HepG2 (cell line): ENCODE results near the gene CEBPE. TPM values are rescaled to one million over a fixed set of nuclear protein-coding genes. Genes with fewer than 3 reads are reported as not detected.

Source experiments
- CAMTA2 ChIP-seq: sonication (generic); formaldehyde crosslinking; IDR thresholded peaks from 2 replicates; pipeline ENCODE4 v1.4.0; 2020; ENCODE audit warnings: mild to moderate bottlenecking, missing genetic modification reagents, borderline replicate concordance
- CC2D1A ChIP-seq: sonication (generic); formaldehyde crosslinking; IDR thresholded peaks from 2 replicates; pipeline ENCODE4 v1.8.1; 2023; ENCODE audit warnings: mild to moderate bottlenecking, missing genetic modification reagents
- DNMT1 ChIP-seq: sonication (generic); formaldehyde crosslinking; IDR thresholded peaks from 2 replicates; pipeline ENCODE4 v1.5.1; 2020; ENCODE audit warnings: mild to moderate bottlenecking, missing genetic modification reagents
- DNMT3B ChIP-seq: conservative IDR thresholded peaks from 2 replicates; pipeline ENCODE4 v1.6.1; 2016; ENCODE audit warnings: missing biosample characterization, control low read depth
- HCFC1 ChIP-seq: fragments of 150-350 bp; IDR thresholded peaks from 2 replicates; pipeline ENCODE4 v1.6.1; 2014; ENCODE audit warnings: low read depth, low read length
- HOXA3 ChIP-seq: sonication (generic); formaldehyde crosslinking; IDR thresholded peaks from 2 replicates; pipeline ENCODE4 v1.5.0; 2020; ENCODE audit warnings: missing genetic modification reagents
- KDM3A ChIP-seq: IDR thresholded peaks from 2 replicates; pipeline ENCODE4 v1.6.1; 2018; ENCODE audit warnings: low read depth, missing compliant biosample characterization
- MED8 ChIP-seq: sonication (generic); formaldehyde crosslinking; IDR thresholded peaks from 2 replicates; pipeline ENCODE4 v1.8.1; 2023; ENCODE audit warnings: mild to moderate bottlenecking, missing genetic modification reagents; ENCODE audit not compliant: insufficient replicate concordance
- PREB ChIP-seq: sonication (generic); formaldehyde crosslinking; IDR thresholded peaks from 2 replicates; pipeline ENCODE4 v1.4.0; 2020; ENCODE audit warnings: missing genetic modification reagents
- SNRNP70 ChIP-seq: fragments of 200-400 bp; formaldehyde crosslinking; IDR thresholded peaks from 2 replicates; pipeline ENCODE4 v1.6.1; 2017; ENCODE audit warnings: mild to moderate bottlenecking, low read depth, low read length, moderate library complexity
- ZKSCAN1 ChIP-seq: fragments of 150-350 bp; IDR thresholded peaks from 2 replicates; pipeline ENCODE4 v1.6.1; 2014; ENCODE audit warnings: low read length
- ZKSCAN8 ChIP-seq: IDR thresholded peaks from 2 replicates; pipeline ENCODE4 v1.6.1; 2016; ENCODE audit warnings: borderline replicate concordance, missing genetic modification reagents, missing compliant biosample characterization
- ZNF224 ChIP-seq: sonication (generic); formaldehyde crosslinking; IDR thresholded peaks from 2 replicates; pipeline ENCODE4 v1.5.0; 2020; ENCODE audit warnings: mild to moderate bottlenecking, missing genetic modification reagents
- ZNF230 ChIP-seq: sonication (generic); formaldehyde crosslinking; IDR thresholded peaks from 2 replicates; pipeline ENCODE4 v1.4.0; 2020; ENCODE audit warnings: mild to moderate bottlenecking, missing genetic modification reagents
- ZNF552 ChIP-seq: sonication (generic); formaldehyde crosslinking; IDR thresholded peaks from 2 replicates; pipeline ENCODE4 v1.9.0; 2022; ENCODE audit warnings: missing genetic modification reagents, mild to moderate bottlenecking, borderline replicate concordance
- ZNF672 ChIP-seq: sonication (generic); formaldehyde crosslinking; IDR thresholded peaks from 2 replicates; pipeline ENCODE4 v1.8.1; 2022; ENCODE audit warnings: missing genetic modification reagents
- ZNF687 ChIP-seq: sonication (generic); formaldehyde crosslinking; IDR thresholded peaks from 2 replicates; pipeline ENCODE4 v1.5.1; 2020; ENCODE audit warnings: mild to moderate bottlenecking, missing genetic modification reagents, moderate library complexity
- ZNF691 ChIP-seq: sonication (generic); formaldehyde crosslinking; IDR thresholded peaks from 2 replicates; pipeline ENCODE4 v1.4.0; 2020; ENCODE audit warnings: missing genetic modification reagents, low read depth, mild to moderate bottlenecking, borderline replicate concordance
- ZNF878 ChIP-seq: sonication (generic); formaldehyde crosslinking; IDR thresholded peaks from 2 replicates; pipeline ENCODE4 v1.8.1; 2023; ENCODE audit warnings: mild to moderate bottlenecking, missing genetic modification reagents, moderate library complexity
- polyA plus RNA-seq, 8 experiments: library from polyadenylated mRNA; depleted of rRNA in 3 of 8; stranded (reverse) in 7 of 8; unstranded in 1 of 8; fragments of >200 nt; fragmentation: Illumina TruSeq in 4 of 8; extraction: Trizol in 4 of 8; gene quantifications; 2 replicates each; pipeline versions ENCODE4 v1.2.1 to v1.2.3, GENCODE V29; 2011 to 2016; ENCODE audit warnings: low read depth in 4 of 8, missing spikeins in 1 of 8, mixed read lengths in 1 of 8; ENCODE audit not compliant: insufficient read depth in 1 of 8
- total RNA-seq, 5 experiments: library from RNA; depleted of rRNA; stranded (reverse); fragments of >200 nt; fragmentation: Illumina TruSeq; extraction: Trizol; gene quantifications; 2 replicates each; pipeline ENCODE4 v1.2.3, GENCODE V29; 2016; ENCODE audit warnings: low read depth in 1 of 5
- TF ChIP-seq, protein P1 (sequence below): sonication (generic); formaldehyde crosslinking; IDR thresholded peaks from 2 replicates; pipeline ENCODE4 v1.4.0; 2020; ENCODE audit warnings: missing genetic modification reagents
- TF ChIP-seq, protein P2 (sequence below): sonication (generic); formaldehyde crosslinking; IDR thresholded peaks from 2 replicates; pipeline ENCODE4 v1.5.0; 2020; ENCODE audit warnings: missing genetic modification reagents, mild to moderate bottlenecking, borderline replicate concordance

CEBPE gene
- total and polyA plus RNA-seq, 2 of the 13 experiments (the other 11 are each of a cell fraction or from before 2014, with no cell fraction given): 0.09 to 0.11 TPM

DNA sequence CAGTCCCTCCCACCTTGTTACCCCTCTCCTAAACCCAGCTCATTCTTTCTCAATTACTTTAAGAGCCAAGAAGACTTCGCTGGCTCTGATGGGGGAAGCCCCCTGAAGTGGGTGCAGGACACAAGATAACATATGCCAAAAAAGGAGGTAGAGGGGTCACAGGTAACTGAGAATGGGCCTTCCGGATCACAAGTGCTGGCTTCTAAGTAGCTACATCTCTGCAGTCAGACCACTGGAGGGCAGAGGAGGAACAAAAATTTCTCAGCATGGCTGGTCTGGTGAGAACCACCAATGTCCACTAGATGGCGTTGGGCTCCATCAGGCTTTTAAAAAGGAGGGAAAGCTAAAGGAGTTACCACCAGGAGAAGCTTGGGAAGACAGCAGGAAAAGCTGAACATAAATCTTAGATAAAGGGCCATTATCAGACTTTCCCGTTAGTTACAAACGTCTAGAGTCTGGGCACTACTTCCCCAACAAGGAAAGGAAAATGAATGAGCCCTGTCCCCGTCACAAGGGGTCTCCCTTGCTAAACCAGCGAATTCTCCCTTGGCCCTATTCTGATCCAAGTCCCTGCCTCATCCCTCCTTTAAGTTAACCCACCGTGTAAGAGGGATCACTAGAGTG lies 50.2 kb downstream of the CEBPE start (continued):
- TF ChIP-seq ZNF878 (CRISPR knock-in tag) (0 out of 2 replicates have a peak, but pooled peaks have one; percentile 45), HCFC1 (no peak), SNRNP70 (no peak), ZNF230 (CRISPR knock-in tag) (0 out of 2 replicates have a peak, but pooled peaks have one; percentile 32), HOXA3 (CRISPR knock-in tag) (peak; percentile 64), KDM3A (CRISPR knock-in tag) (peak; percentile 89; the same call in 1 of the 2 replicates), ZNF224 (CRISPR knock-in tag) (no peak), ZNF552 (CRISPR knock-in tag) (peak; percentile 5; the same call in 1 of the 2 replicates), MED8 (CRISPR knock-in tag) (no peak), DNMT1 (no peak), ZKSCAN1 (no peak), ZNF687 (CRISPR knock-in tag) (no peak), PREB (no peak), CC2D1A (peak; percentile 96; the same call in 1 of the 2 replicates), ZKSCAN8 (CRISPR knock-in tag) (peak; percentile 79; the same call in 1 of the 2 replicates), ZNF672 (CRISPR knock-in tag) (no peak), CAMTA2 (CRISPR knock-in tag) (no peak), DNMT3B (CRISPR knock-in tag) (no peak), ZNF691 (CRISPR knock-in tag) (peak; percentile 65; the same call in 1 of the 2 replicates)
- TF ChIP-seq, protein P1, sequence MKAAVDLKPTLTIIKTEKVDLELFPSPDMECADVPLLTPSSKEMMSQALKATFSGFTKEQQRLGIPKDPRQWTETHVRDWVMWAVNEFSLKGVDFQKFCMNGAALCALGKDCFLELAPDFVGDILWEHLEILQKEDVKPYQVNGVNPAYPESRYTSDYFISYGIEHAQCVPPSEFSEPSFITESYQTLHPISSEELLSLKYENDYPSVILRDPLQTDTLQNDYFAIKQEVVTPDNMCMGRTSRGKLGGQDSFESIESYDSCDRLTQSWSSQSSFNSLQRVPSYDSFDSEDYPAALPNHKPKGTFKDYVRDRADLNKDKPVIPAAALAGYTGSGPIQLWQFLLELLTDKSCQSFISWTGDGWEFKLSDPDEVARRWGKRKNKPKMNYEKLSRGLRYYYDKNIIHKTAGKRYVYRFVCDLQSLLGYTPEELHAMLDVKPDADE (CRISPR knock-in tag): no peak
- TF ChIP-seq, protein P2, sequence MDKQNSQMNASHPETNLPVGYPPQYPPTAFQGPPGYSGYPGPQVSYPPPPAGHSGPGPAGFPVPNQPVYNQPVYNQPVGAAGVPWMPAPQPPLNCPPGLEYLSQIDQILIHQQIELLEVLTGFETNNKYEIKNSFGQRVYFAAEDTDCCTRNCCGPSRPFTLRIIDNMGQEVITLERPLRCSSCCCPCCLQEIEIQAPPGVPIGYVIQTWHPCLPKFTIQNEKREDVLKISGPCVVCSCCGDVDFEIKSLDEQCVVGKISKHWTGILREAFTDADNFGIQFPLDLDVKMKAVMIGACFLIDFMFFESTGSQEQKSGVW: no peak
